GM18505 (cell line): ENCODE measurements around the gene KAZN.
"Not testable (repeated sequence)": the region's sequence is repeated elsewhere in the genome, so short reads cannot be mapped to it uniquely, and the experiment has no call there.

Experiments used
- ATAC-seq: cut with Tn5 transposase; IDR thresholded peaks from one replicate; pipeline ENCODE4 v1.9.1; 2021; ENCODE audit not compliant: unreplicated experiment
- POLR2A ChIP-seq: IDR thresholded peaks from 4 replicates; pipeline ENCODE4 v1.6.1; 2011; ENCODE audit warnings: borderline replicate concordance; ENCODE audit not compliant: insufficient read depth, insufficient read length; ENCODE audit errors: extremely low read depth

The KAZN gene

DNA sequence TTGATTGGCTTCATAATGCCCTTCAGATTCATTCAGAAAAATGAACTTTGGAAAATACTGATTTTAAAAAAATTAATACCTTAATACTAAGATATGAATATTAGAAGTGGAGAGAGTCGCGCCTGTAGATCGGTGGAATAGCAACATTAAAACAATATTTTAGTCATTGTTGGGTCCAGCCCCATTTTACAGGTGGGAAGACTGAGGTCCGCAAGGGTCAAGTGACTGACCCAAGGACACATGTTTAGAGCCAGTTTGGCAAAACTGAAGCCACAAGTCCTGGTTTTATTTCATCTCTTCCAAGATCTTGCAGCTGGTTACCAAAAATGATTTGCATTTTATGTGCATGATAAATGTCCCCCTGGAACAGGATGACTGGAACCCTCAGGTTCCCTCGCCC, 441.4 kb downstream of the KAZN start:
- no peak for TF ChIP-seq POLR2A
- no peak for ATAC-seq

DNA sequence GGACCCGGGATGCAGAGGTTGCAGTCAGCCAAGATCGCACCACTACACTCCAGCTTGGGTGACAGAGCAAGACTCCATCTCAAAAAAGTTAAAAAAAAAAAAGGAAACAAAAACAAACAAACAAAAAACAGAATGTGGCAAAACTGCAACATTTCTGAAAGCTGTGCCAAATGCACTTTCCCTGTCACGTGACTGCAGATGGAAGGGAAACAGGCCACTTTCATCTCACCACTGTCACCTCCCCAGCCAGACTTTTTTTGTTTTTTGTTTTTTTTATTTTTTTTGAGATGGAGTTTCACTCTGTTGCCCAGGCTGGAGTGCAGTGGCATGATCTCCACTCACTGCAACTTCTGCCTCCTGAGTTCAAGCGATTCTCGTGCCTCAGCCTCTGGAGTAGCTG, 442.2 kb downstream of the KAZN start:
- not testable (repeated sequence) for ATAC-seq

DNA sequence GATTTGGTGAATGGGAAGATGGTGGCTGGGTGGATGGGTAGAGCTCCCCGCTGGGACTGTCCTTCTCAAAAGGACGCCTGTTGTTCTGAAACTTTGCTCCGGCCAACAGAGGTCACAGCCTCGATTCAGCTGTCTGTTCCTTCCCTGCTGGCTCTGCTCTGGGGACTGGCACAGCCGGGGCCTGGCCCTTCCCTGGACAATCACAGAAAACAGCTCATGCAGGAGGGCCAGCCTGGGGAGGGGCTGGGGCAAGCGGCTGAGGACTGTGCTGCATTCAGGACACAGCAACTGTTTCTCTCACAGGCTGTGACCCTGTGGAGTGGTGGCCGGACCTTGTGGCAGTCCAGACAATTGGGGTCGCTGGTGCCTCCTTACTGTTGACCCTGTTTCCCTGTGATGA, 444.4 kb downstream of the KAZN start:
- no peak for TF ChIP-seq POLR2A
- ATAC-seq: no peak

DNA sequence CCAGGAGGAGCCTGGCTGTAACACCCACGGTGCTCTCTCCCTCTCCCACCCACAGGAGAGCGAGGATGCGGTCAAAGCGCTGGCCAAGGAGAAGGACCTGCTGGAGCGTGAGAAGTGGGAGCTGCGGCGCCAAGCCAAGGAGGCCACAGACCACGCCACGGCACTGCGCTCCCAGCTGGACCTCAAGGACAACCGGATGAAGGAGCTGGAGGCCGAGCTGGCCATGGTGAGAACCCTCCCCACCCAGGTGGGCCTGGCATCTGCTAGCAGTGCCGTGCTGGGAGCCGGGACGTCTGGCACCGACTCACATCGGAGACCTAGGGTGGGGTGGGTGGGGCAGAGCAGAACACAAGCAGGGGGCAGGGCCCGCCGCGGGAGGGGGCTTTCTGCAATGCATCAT, 445.4 kb downstream of the KAZN start:
- ATAC-seq: no peak
- no peak for TF ChIP-seq POLR2A

DNA sequence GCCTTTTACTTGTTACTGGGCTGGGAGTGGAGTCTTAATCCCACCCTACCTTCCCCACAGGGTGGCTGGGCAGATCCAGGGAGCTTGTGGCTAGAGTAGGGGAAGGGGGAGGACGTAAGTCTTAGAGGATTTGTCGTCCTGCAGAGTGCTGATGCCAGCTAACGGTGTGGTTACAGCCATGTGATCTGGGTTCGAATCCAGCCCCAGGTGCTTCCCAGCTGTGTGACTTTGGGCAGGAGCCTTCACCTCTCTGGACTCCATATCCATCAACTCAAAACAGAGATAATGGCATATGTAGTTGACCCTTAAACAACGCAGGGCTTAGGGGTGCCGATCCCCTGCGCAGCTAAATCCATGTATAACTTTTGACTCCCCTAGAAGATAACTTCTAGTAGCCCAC, 446.6 kb downstream of the KAZN start:
- no peak for TF ChIP-seq POLR2A
- no peak for ATAC-seq

DNA sequence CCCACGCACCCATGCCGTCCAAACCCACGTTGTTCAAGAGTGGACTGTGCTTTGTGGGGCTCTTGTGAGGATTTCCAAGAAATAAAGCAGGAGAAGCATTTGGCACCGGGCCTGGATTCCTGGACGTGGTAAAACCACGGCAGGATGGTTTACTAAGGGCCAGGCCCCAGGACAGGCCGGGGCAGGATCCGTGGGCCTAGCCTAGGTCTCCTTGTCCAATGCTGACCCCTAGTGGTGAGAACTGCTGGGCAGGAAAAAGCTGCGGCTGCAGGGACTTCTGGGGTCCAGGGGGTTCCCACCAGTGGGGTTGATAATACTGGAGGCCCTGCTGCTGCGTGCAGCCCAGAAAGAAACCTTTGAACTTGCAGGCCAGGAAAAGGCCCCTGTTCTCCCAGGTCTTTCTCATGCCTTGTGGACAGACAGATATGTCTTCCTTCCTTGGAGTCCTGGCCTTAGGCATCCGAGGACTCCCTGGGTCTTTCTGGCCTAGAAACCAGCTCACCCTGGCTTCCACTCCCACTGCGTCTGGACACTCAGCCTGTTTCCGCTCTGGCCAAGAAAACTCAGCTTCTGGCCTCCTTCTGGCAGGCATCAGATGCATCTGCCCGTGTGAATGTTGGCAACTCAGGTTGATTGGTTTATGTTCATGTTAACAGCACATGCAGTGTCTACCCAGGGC, 448.1 kb downstream of the KAZN start:
- ATAC-seq: no peak
- no peak for TF ChIP-seq POLR2A

DNA sequence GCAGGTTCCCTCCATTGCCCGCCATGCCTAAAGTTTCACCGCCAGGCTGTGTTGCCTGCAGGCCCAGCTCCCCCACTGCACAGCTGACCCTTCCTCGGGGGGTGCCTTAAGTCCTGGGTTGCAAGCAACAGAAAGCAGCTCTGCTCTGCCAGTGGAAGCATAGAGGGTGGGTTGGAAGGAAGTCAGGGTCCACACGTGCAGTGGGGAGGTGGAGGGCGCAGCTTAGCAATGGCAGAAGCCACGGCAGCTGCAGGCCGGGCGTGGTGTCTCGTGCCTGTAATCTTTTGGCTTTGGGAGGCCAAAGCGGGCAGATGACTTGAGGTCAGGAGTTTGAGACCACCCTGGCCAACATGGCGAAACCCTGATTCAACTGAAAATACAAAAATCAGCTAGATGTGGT, 448.8 kb downstream of the KAZN start:
- TF ChIP-seq POLR2A: no peak
- no peak for ATAC-seq

DNA sequence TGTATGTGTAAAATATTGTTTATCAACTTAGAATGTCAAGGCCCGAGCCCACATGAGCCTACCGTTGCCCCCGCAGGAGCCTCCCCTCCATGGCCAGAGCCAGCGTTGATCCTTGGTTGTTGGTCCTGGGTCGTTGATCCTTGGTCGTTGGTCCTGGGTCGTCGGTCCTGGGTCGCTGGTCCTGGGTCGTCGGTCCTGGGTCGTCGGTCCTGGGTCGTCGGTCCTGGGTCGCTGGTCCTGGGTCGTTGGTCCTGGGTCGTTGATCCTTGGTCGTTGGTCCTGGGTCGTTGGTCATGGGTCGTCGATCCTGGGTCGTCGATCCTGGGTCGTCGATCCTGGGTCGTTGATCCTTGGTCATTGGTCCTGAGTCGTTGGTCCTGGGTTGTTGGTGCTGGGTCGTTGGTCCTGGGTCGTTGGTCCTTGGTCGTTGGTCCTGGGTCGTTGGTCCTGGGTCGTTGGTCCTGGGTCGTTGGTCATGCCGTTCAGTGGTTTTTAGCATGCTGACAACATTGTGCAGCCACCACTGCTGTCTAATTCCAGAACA, 450.0 kb downstream of the KAZN start:
- no peak for TF ChIP-seq POLR2A
- ATAC-seq: no peak

DNA sequence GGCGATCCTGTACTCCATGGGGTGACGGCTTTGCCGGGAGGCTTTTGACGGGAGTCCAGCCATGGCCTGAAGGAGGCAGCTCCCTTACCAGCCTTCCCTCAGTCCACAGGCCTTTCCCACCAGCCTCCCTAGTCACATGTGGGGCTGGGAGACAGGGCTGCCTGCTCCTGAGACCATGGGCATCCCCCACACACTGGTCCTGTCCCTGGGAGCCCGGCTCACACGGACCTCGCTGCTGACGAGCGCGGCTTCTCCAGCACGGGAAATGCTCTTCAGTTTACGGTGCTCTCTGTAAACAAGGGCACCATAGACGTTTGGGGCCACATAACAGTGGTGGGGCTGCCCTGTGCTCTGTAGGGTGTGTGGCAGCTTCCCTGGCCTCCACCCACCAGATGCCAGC, 450.6 kb downstream of the KAZN start:
- no peak for ATAC-seq
- TF ChIP-seq POLR2A: no peak

DNA sequence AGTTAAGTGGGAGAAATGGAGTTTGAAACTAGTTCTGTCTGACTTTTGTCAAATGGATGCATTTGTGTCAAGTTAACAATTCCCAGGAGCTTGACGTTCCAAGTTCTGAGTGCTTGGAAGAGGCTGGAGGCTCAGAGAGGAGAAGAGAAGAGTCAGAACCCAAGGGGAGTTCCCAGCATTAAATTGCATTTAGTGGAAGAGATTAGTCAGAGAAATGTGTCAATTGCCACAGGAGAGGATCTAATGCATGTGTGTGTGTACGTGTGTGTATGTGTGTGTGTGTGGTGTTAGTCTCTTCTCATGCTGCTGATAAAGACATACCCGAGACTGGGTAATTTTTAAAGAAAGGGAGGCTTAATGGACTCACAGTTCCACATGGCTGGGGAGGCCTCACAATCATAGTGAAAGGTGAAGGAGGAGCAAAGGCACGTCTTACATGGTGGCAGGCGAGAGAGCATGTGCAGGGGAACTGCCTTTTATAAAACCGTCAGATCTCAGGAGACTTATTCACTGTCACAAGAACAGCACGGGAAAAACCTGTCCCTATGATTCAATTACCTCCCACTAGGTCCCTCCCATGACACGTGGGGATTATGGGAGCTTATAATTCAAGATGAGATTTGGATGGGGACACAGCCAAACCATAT, 453.5 kb downstream of the KAZN start:
- no peak for ATAC-seq

DNA sequence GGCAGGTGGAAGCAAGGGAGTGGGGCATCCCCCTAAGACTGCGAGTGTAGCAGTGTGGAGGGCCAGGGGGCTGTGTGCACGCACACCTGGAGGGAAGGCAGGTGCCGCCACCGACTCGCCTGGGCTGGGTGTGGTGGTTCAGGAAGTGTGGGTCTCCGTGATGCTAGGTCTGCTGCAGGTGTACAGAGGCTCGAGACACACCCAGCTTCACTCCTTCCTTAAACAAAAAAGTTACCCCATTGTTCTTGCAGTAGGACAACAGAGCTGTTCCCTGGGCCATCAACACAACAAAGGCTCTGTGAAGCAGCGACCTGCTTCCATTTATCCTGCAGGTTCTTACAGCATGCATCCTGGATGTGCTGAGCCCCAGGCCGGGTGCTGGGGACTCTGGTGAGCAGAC, 454.7 kb downstream of the KAZN start:
- no peak for TF ChIP-seq POLR2A
- ATAC-seq: no peak

More for the DNA sequence above, 453.5 kb downstream of the KAZN start:
- TF ChIP-seq POLR2A: no peak

DNA sequence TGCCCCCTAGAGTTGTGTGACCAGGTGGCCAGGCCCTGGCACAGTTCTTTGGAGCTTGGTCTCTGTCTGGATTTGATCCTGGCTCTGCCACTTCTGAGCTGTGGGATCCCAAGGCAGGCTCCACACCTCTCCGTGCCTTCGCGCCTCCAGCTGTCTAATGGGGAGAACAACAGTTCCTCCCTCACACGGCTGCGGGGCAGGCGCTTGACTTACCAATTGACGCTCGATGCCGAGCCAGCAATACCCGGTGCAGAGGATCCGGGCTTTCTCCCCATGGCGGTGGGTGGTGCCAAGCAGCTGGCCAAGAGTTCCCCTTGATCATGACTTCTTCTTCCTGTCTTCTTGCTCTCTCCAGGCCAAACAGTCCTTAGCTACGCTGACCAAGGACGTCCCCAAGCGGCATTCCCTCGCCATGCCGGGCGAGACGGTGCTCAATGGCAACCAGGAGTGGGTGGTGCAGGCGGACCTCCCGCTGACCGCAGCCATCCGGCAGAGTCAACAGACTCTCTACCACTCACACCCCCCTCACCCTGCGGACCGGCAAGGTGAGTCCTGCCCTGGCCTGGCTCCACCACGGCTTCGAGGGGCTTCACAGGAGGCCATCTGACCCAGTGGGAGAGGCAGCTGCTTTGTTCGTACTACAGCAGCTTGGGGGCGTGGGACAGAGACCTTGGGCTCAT, 457.4 kb downstream of the KAZN start:
- no peak for ATAC-seq
- TF ChIP-seq POLR2A: no peak

DNA sequence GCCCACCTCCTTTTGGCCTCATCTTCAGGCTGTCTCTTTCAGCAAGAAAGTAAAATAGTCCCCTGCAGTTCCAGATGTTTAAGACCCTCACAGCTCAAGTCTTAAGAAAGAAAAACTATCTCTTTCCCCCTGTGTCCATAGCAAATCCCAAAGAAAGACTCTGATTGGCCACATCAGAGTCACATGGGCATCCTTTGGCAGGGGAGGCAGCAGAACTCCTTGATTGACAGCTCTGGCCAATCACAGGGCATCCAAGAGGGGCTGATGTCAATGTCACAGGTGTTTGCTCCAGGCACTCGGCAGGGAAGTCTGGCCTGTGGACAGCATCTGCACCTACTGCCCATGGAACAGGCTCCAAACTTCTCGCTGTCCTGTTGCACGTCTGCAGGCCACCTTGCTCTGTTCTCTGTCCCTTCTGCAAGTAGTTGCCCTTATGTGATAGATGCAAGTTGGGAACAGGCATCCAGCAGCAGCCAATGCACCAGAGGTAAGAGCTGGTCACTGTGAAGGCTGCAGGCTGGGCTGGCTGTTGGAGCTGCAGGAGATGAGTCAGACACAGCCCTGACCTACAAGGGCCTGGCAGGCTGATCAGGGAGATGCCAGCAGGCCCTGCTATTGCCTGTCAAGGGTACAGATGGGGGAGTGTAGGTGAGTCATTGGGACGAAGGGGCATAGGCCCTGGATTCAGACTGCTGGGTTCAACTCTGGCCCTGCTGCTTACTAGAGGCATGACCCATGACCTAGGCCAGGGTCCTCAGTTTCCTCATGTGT, 458.2 kb downstream of the KAZN start:
- ATAC-seq: no peak
- TF ChIP-seq POLR2A: no peak
